Activated CD4-positive, CD25-positive, alpha-beta regulatory T cell treated with anti-CD3 and anti-CD28 coated beads, Interleukin-2, amount 50 U/mL, for 16 hours (primary cell): Measurements from ENCODE around the gene CREB3.

Source experiments
- DNase-seq: peaks from one replicate; pipeline ENCODE4 v3.0.0-alpha.2; 2020; ENCODE audit warnings: low read depth, low spot score

Gene CREB3

DNA sequence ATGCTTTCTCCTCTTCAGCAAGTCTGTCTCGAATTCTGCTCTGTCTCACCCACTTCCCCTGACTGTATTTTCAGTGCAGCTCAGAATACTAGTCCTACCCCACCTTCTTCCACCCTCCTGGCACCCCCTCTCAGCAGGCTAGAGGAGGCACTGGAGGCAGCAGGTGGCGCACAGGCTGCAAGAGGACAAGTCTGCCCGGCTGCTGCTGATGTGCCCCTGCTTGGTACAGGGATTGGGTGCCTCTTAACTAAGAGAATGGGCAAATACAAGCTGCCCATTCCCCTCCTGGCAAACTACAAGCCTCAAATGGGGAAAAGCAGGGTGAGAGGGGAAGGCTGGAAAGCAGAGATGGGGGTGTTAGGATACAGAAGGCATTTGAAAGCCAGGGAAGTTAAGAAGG is 5.5 kb upstream of the CREB3 start:
- no peak for DNase-seq

DNA sequence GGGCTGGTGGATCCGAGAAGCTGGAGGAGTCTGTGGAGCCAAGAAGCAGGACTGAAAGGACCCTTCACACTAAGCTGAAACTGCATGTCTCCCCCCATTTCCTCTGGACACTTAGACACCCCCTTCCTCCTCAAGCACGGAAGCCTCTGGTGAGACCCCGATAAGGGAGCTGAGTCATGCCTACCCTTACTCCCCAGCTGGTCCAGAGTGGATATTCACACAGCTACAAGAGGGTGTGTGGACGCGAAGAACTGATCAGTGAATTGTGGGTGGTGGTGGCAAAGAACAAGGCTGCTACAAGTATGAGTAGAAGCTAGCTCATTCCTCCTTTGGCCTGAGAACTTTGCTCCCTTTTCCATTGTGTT is 4.8 kb upstream of the CREB3 start:
- no peak for DNase-seq

DNA sequence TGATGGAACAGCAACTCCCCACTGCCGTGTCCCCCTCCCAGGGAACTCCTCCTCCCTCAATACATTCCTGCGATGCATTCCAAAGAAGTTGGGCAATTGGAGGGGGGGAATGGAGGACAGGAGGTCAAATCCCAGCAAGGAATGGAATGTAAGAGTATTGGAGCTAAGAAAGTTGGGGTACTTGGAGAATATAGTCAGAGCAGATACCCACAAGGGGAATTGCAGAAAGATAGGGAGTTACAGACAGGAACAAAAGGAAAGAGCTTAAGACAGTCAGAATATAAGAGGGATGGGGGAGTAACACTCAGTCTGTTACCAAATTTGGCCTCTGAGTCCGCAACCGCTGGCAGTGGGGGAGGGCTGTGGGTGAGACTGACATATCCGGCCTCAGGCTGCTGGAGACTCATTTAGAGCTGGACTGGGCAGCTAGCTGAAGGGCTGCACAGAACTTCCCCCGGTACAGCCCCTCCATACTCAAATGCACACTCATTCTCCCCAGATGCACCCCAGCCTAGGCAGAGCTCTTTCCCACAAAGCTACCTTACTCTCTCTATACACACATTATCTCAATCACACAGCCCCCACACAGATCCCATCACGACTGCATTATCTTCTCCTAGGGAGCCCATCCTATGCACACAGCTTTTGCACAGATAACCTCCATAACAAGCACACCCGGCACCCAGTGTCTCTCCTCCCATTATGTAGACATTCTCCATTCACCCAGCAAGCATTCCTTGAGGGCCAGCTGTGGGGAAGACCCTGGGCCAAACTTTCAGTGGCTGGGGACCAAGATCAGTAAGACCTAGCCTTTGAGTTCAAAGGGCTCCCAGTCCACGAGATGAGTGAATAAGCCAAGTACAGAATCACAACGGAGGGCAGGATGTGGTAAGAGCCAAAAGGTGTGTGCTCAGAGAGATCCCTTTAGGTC is 4.2 kb upstream of the CREB3 start:
- no peak for DNase-seq

DNA sequence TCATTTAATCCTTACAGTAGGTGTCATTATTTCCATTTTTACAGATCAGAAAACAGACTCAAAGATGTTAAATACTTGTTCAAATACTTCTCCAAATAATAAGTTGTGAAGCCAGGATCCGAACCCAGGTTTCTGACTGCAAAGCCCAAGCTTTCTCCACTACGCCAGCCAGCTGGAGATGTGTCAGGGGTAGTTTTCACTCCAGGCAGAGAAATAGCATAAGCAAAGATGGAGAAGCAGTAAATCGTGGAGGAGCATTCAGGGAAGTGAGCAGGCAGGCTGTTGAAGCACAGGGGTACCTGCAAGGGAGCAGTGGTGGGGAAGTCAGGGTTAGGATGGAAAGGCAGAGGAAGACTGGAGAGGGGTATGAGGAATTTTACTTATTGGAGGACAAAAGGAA is 3.4 kb upstream of the CREB3 start:
- no peak for DNase-seq

DNA sequence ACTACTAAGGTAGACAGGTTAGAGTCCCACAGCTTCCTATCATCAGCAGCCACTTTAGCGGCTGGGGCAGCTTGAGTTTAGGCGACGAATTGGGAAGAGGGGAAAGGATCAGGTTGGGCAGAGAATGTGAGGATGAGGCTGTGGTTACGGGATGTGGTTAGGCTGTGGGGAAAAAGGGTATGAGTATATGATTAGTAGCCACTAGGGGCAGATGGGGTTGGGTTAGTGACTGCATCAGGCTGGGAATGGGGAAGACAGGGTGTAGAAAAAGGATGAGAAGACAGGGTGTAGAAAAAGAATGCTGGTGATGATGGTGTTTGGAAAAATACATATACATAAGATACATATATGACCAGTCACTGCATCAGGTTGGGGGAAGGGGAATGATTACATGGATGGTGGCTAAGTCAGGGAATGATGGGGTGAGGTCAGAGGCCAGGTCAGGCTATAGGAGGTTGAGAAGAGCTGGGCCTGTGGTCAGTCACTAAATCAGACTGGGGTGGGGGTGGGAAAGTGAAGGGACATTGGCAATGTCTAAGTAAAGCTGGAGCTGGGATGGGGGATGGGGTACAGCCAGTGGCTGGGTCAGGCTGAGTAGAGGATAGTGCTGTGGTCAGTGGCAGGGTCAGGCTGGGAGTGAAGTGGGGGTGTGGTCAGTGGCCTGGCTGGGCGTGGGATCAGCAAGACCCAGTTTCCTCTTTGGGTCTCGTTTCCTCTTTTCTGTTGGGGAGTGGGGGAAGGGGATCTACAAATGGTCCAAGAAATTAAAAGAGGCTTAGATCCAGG is 2.6 kb upstream of the CREB3 start:
- no peak for DNase-seq

DNA sequence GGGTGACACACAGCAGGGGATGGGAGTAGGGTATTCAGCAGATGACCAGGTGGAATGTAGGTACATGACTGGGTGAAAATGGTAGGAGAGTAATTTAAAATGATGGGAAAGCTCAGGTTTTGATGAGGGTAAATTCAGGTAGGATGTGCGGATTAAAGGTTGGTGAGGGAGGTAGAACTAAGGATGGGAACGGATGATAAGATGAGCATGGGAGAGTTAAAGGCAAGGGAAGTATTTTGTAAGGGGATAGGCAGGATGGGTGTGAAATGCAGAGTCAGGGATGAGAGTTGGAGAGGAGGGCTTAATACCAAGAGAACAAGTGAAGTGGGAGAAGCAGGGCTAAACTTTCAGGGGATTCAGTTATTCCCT is 2.0 kb upstream of the CREB3 start:
- DNase-seq = no peak

DNA sequence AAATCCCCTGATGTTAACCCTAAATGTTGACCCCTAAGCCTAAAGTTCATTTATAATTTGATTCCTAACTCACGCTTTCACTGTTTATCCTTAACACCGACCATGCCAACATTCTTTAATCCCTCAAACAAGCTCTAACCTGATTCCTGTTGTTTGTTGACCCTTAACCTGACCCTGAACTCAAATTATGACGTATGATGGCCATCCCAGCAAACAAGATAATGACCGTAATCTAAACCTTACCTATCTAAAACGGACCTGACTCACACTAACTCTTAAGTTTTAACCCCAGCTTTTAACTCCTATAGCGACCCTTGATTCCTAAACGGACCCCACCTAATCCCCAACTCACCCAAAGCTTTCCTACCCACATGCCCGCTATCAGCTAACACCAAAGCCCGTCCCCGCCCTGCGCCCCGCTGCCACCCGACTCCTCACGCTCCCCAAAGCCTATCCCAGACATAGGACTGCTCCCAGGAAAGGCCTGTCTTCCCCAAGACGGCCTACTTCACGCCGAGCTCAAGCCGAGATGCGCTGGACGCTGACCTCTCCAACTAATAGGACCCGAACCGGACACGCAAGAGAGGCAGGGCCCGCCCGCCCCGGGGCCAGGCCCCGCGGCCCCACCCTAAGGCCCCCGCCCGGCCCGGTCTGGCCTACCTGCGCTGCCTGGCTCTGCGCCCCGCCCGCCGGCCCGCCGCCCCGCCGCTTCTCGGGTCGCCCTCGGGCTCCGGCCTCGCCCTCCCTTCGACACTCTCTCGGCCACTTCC is 866 bp upstream of the CREB3 start:
- DNase-seq = no peak

DNA sequence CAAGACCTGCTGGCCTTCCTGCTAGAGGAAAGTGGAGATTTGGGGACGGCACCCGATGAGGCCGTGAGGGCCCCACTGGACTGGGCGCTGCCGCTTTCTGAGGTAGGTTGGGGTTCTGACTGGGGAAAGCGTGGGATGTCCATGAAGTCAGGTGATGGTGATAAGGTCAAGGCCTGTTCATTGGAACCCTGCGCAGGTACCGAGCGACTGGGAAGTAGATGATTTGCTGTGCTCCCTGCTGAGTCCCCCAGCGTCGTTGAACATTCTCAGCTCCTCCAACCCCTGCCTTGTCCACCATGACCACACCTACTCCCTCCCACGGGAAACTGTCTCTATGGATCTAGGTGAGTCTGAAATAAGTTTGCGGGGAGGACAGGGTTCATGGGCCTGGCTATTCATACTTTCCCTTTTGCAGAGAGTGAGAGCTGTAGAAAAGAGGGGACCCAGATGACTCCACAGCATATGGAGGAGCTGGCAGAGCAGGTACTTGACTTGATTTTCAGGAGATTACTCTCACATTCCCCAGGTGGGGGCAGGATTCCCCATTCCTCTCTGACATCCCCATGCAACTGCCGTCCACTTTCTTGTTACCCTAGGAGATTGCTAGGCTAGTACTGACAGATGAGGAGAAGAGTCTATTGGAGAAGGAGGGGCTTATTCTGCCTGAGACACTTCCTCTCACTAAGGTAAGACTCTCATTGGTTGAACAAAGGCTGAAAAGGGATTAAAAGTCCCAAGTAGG is 505 bp downstream of the CREB3 start:
- no peak for DNase-seq

DNA sequence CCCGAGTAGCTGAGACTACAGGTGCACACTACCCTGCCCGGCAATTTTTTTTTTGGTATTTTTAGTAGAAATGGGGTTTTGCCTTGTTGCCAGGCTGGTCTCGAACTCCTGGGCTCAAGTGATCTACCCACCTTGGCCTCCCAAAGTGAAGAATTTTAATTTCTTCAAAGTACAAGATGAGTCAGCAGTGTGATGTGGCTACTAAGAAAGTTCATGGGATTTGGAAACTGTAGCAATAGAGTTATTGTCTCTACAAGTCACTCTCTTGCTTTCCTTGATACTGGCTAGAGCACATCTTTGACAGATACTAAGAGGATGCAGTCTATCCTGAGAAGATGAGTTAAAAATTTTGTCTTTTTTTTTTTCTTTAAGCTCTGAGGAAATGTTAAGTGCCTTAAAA is 1.6 kb downstream of the CREB3 start:
- no peak for DNase-seq

DNA sequence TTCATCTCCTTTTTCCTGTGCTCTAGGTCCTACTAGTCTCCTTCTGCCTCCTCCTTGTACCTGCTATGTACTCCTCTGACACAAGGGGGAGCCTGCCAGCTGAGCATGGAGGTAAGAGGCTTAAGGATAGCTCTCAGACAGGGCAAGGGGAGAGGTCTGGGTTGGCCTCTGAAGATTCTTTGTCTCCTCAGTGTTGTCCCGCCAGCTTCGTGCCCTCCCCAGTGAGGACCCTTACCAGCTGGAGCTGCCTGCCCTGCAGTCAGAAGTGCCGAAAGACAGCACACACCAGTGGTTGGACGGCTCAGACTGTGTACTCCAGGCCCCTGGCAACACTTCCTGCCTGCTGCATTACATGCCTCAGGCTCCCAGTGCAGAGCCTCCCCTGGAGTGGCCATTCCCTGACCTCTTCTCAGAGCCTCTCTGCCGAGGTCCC is 3.8 kb downstream of the CREB3 start:
- DNase-seq = peak; percentile 57

DNA sequence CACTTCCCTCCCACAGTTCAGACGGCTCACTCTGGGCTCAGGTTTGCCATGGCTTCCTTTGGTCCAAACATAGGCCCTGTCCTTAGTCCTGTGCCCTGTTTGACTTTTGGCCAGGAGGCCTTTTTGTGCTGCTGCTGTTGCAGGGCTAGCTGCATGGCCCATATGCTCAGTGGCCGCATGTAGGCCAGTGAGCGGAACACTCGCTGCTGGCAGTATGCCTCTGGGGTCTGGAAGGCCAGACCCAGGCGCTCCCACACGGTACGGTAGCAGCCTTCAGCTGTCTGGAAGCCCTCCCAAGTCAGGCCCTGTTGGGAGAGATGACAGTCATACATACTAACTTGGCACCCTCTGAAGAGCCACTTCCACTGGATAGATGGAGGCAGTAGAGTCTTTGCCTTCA is 4.7 kb downstream of the CREB3 start:
- no peak for DNase-seq

DNA sequence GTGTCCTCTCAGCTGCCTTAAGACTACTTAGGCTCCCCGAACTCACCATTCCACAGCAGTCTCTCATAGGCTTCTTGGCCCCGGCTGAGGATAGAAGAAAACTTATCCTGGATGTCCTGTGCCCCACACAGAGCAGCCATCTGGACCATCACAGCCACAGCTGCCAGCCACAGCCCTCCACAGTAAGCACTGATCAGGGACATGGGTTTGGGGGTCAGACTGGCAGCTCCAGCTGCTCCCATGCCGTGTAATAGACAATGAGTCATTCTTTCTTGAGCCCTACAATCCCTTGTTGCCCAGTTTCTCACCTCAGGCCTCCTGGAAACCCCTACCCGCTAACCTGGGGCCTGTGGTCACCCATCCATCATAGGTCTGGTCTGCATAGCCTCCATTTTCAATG is 5.7 kb downstream of the CREB3 start:
- DNase-seq = no peak

DNA sequence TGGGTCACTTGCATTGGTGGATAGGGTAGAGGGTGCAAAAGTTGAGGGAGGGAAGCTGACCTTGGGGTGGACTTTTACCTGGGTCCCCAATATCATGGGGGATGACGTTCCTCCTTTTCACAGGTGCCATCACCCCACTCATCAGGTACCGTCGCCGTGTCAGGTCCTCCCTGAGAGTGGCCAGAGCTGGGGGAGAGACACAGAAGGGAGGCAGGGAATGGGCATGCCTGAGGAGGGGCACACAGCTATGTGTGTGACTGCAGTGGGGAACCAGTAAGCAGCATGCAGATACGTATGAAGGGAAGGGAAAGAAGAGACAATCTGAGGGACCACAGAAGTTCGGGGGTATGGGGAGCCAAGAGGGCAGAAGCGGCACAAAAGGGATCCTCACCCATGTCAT is 6.5 kb downstream of the CREB3 start:
- no peak for DNase-seq

DNA sequence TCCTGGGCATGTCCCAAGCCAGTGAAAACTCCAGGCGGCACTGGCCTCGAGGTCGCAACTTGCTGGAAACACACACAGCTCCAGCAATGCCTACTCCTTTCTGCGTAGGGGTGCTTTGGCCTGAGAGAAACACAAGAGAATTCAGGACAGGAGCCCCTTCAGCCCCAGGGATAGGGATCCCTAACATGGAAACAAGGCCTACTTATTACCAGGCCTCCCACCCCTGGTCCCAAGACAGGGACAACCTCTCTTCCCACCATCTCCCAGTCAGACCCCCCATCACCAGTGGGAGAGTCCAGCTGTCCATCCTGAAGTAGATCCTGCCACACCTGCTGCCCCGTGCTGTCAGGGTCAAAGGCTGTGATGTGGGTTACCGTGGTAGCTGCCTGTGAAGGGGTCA is 7.8 kb downstream of the CREB3 start:
- DNase-seq = no peak

DNA sequence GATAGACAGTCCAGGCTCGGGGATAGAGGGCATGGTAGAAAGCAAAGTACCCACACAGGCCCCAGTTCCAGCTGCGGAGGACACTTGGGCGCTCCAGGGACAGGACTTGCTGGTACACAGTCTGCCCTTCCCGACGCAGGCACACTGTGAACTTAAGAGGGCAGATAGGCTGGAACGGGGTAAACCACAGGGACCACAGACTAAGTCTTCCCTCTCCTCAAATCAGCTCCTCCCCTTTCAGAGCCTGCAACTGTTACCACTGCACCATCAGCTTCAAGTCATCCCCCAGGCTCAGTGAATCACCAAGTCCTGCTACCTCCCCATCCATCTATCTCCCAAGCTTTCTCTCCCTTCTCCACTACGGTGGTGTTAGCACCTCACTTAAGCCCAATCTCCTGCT is 9.3 kb downstream of the CREB3 start:
- no peak for DNase-seq

DNA sequence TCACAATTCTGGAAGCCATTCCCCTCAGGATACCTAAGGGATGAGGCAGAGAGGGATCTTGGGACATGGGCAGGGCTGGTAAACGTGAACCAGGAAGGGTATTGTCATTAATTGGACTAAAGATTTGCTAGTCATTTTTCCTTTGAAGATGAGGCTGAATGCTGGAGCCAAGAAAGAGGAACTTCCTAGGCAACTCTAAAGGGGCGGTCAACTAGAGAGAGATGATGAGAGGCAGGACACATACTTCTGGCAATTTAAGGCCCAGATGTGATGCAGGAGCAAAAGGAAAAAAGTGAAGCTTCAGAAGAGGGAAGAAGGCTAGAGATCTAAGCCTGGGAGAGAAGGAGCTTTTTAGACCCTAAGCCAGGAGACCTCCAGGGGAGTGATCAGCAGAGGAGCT is 11.0 kb downstream of the CREB3 start:
- DNase-seq = no peak

DNA sequence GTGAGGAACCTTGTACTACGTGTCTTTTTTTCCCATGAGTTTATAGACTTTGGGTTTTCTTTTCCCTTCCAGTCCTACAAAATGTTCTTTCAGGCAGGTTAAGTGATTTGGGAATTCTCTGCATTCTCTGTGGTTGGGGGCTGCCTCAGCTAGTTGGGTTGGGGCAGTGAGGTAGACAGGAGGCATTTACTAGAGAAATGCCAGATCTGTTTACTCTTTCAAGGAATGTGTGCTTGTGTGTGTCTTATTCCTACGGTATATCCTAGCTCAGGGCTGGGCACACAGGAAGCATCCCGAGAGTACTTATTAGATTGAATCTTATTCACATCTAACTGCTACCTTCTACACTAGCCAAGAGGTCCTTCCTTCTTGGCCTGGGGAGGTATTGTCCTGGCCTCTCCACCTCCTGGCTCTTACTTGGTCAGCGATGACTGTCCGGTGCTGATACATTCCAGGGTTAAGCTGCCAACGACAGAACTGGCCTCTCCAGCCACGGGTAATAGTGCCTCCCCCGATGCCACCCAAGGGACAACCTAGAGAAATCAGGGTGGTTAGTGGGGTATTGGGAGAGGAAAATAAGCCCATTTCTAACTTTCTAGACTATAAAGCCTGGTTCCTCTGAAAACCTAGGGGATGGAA is 11.5 kb downstream of the CREB3 start:
- no peak for DNase-seq

DNA sequence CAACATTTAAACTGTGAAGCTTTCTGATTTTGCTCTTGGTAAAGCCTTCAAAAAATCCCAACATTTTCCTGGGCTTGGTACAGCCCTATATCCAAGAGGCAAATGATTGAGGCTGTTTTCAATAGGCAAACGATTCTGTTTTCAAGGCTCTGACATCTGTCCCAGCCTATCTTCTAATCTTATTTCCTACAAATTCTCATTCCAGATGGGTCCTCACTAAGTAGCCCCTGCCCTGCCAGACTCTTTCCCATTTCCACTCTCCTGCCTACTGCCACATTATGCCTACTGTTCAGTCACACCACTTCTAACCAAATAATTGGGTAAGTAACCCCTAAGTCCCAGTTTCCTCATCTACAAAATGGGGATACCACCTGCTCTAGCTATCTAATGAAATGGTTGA is 13.1 kb downstream of the CREB3 start:
- DNase-seq = no peak

DNA sequence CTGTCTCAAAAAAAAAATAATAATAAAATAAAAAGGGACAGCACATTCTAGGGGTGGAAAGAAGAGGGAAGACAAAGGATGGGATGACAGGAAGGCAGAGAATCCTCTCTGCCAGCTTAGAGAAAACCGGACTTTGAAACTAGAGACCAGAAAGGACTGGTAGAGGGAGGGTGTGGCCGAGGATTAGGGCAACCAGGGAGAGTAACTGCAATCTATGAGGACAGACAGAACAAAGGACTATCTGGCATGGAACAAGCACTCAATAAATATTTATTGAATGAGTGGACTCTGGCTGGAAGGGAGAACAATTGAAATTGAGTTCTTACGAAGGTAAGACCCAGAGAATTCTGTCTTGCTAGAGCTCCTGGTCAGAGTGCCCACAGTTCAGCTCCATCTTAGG is 14.1 kb downstream of the CREB3 start:
- DNase-seq = no peak

DNA sequence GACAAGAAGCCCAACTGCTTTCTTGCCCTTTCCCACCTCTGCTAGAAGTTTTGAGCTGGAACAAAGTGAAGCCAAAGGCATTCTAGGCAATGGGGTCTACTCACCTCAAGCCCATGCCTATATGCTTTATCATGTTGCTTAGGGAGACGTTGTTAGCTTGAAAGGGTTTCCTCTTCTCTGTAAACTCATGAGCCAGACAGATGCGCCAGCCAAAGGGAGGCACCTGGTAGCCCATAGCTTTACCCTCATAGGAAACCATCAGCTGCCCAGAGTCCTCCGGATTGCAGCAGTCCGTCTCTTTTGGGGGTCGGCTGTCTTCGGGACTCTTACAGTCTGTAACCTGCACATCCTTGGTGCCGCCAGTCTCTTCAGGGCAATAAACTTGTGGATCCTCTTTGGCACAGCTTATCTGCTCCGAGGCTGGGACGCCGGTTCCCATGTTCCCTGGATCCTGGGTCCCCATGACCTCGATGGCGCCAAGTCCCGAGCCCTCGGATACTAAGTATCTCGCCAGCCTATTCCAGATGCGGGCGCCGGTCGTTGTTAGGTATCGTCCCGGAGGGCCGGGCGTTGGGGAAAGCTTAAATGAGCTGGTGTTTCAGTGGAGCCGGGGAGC is 15.9 kb downstream of the CREB3 start:
- DNase-seq = no peak
